ENCODE results near the gene RIBC2.

RIBC2 gene

DNA sequence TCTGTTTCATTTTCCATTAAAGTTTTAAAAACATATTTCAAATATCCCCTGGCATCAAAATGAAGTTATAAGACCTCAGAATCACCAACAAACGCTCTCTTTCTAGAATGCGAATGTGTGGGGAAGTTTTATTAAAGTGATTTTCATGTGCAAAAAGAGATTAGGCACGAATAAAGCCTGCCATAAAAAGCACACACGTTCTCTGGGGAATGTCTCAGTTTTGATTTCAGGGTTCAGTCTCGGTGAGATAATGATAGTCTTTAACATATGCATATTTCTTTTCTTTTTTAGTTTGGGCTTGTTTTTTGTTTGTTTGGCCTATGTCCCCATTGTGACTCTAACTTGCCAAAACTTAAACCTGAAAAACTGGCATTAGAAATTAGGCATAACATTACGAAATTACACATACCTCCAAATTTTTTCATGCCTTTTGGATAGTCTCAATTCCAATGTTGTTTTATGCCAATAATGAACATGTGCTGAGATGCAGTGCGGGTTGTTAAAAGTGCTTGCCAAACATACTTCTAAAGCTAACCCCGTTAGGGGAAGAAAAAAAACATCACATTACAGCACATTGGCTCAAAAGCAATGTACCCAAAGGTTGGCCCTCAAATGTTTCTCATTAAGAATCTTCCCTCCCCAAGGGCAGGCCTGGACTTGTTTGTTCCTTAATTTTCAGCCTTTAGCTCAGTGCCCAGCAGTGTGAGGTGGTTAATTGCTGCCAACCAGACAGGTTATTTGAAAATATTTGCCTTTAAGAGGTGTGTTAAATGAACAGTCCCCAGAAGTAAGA is 56.0 kb downstream of the RIBC2 start:
- FAIRE-seq: no peak
- DNase-seq (ENCODE audit: insufficient read length, low spot score): no peak

DNA sequence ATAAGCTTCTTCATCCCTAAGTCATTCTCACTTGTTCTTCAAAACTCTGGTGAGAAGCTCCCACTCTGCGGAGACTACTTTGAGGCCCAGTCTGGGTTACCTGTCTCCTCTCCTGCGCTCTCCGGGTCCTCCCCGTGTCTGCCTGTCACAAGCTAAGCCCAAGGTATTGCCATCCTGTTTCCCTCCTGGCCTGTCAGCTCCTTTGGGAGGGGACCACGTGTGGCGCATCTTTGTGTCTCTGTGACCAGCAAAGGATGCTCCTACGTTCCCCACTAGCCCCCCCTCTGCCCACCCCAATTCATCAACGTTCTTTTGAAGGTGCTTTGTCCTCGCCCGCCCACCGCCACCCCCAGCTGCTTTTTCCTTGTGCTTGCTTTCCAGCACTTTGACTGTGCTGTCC is 57.4 kb downstream of the RIBC2 start:
- DNase-seq (ENCODE audit: insufficient read length, low spot score): no peak
- no peak for FAIRE-seq

DNA sequence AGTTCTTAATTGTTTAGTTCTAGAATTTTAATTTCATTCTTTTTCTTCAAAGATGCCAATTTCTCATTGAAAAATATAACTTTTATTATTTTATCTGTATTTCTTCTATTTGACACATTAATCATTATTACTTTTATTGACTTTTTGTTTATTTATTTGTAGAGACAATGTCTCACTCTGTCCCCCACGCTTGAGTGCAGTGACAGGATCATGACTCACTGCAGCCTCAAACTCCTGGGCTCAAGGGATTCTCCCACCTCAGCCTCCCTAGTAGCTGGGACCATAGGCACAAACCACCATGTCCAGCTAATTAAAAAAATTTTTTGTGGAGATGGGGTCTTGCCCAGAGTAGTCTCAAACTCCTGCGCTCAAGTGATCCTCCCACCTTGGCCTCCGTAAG is 58.9 kb downstream of the RIBC2 start:
- no peak for FAIRE-seq
- DNase-seq (ENCODE audit: insufficient read length, low spot score): no peak

DNA sequence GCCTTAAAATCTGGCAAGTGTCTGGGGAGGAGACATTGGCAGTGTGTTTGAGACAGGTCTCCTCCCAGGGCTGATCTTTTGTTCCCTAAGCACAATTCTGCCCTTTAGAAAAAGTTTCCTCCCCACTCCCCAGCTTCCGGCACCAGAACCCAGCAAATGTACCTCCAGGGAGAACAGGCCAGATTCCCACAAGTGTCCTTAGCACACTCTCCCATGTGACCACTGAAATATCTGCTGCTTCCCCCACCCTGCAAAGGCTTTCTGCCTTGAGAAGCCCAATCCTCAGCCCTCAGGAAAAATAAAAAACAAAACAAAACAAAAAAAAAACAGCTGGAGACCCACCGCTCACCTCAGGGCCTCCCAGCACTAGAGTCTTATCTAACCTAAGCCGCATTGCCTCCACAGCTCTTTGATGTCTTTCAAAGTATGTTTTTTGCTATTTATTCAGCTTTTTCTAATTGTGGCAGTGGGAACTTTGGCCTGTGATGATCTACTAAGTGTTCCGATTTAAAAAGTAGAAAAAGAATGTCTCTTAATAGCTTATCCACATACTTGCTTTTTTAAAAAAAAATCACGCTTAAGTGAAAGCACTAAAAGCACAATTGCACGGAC is 60.2 kb downstream of the RIBC2 start:
- no peak for DNase-seq (ENCODE audit: insufficient read length, low spot score)
- no peak for FAIRE-seq

GRCh38 chr22:45475063-45475747 is 61.7 kb downstream of the RIBC2 start:
- FAIRE-seq (no peak), DNase-seq (ENCODE audit: insufficient read length, low spot score) (no peak)

DNA sequence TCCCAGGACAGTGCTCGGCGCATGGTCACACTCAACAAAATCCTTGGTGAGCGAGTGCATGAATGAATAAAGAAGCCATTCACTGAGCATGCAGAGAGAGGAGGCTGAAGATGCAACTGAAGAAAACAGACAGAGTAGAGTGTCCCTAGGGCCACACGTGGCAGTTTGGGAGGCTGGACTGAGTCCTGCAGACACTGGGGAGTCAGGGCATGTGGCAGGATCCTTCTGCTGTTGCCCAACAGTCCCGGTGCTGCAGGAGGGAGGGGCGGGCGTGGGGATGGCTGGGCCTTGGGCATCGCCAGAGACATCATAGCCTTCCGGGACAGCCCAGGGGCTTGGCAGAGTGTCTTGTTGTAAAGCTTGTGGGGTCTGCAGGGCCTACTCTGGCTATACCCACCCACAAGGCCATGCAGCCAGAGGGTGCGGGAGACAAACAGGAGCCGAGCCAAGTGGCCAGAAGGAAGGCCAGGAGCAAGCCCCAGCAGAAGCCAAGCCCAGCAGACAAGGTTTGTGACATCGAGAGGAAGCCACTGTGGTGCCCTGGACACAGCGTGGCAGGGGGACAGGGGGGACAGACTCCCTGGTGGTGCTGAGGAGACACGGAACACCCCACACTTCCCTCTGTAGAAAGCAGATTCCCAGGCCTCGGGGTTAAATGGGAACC is 62.5 kb downstream of the RIBC2 start:
- DNase-seq (ENCODE audit: insufficient read length, low spot score) (no peak), FAIRE-seq (no peak)

GRCh38 chr22:45476814-45477213 is 63.3 kb downstream of the RIBC2 start:
- no peak for FAIRE-seq
- DNase-seq (ENCODE audit: insufficient read length, low spot score): no peak

DNA sequence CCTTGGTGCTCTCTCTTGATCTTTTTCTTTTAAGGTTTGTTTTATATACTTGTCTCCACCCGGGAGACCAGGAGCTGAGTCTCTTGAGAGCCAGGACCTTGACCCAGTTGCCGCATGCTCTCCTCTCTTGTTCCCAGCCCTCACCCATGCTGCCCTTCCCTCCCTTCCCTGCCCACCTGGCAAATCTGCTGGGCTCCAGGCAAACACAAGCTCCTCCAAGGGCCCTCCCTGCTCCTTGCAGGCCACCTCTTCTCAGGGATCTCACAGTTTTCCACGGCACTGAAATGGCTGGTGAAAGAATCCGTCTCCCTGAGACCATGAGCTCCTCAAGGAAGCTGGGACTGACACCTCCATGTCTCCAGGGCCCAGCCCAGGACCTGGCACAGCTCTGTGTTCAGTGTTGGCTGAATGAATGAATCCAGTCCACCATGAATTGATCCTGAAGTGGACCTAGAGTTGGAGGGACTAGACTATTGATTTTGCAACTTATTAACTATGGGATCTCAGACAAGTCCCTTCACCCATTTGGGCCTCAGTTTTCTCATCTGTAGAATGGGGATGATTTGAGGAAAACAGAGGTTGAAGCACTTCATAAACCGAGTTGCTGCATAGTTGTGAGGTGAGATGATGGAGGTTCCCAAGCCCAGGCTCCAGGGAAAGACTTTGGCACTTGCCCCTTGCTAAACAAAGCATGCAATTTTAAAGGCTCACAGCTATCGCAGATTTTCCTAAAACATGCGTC is 64.0 kb downstream of the RIBC2 start:
- DNase-seq (ENCODE audit: insufficient read length, low spot score) (no peak), FAIRE-seq (no peak)

DNA sequence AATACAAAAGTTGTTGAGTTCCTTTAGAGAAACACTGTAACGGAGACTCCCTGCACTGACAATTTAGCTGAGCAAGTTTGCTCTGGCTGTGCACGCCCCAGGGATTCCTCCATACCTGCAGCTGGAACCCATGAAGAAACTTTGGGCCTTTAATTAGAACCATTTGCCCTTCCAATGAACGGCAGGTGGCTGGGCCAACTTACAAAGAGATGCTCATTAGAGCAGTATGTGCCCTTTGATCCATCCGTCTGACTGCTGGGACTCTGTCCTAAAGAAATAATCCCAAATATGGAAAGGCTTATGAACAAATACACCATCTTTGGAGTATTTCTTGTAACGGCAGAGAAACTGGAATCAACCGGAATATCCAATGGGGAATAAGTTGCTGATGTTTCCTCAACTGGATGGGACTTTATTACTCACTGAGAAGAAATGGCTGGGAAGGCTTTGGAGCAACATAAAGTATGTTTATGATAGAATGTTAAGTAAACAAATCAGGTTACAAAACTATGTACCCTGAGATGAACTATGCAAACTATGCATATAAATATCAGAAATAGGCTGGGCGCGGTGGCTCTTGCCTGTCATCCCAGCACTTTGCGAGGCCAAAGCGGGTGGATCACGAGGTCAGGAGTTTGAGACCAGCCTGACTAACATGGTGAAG is 64.7 kb downstream of the RIBC2 start:
- peak; percentile 63 for FAIRE-seq
- DNase-seq (ENCODE audit: insufficient read length, low spot score): peak; percentile 64

GRCh38 chr22:45480717-45481116 is 67.2 kb downstream of the RIBC2 start:
- no peak for FAIRE-seq

GRCh38 chr22:45481661-45482060 is 68.2 kb downstream of the RIBC2 start:
- DNase-seq (ENCODE audit: insufficient read length, low spot score): no peak
- no peak for FAIRE-seq

More at GRCh38 chr22:45480717-45481116, 67.2 kb downstream of the RIBC2 start:
- DNase-seq (ENCODE audit: insufficient read length, low spot score): no peak
